Heart left ventricle (tissue), 13 donors: ENCODE results near the gene DOCK4.

Experiments used
- POLR2A ChIP-seq, 2 donors: fragments of 450-650 bp; IDR thresholded peaks; one replicate each; pipeline ENCODE4 v1.6.1; 2017; ENCODE audit warnings: antibody characterized with exemption in 2 of 2, mild to moderate bottlenecking in 2 of 2, moderate library complexity in 2 of 2
- TF ChIP-seq, protein P1 (sequence below), 12 donors: fragments of 200-600 bp; sonication (generic) in 4 of 12; IDR thresholded peaks; one replicate each; pipeline versions ENCODE4 v1.5.0 to v1.8.0; 2018 to 2022; ENCODE audit warnings: antibody characterized with exemption in 12 of 12, mild to moderate bottlenecking in 5 of 12
- donor health status: ischemic (EF 13 %, LVEDD 7.1; RV severe dilation, severe dysfunction).
- donor health status: DM: no; HTN: yes; CAD: no.
- donor health status: DM: no; HTN: no; CAD: no.
- donor health status: ischemic (EF 25% LVEDD 6.9; RV normal size, moderate dysfunction).
- donor health status: ischemic (EF 25% LVEDD 5.7; RV mildly dilated, moderate dysfunction).
- donor health status: ischemic (EF 35%, LVEDD 5.7; RV mildly dilated, moderate dysfunction).
- donor health status: nonischemic (EF 11% LVEDD 7.7; RV severe dilation, severe dysfunction).
- donor health status: DM: yes; HTN: yes; CAD: no.
- donor health status: PGD.
- donor health status: ischemic (EF 29% LVEDD 5.4; RV normal size, mild dysfunction).
- donor health status: nonischemic (EF 23%, LVEDD 6.1; RV moderate dilation, normal function).

DNA sequence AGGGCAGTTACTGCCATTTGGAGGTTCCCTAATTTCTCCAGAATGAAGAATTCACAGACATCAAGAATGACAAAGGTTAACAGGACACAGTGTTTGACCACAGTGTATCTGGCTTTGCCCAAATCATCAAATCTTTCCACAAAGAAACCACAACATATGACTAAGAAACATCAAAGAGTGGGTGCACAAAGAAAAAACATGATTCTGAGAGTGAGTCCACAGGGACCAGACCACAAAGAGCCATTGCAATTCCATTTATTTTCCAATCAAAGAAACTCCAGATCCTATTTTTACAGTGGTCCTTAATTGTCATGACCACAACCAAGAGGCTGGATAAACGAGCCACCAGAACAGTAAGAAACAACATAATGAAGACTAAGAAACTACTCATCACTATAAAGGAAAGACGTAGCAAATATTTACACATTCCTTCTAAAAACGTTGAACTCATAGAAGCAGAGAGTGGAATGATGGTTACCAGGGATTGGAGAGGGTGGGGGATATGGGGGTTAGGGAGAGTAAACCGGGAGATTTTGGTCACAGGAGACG lies 286.5 kb downstream of the DOCK4 start:
- TF ChIP-seq, protein P1, sequence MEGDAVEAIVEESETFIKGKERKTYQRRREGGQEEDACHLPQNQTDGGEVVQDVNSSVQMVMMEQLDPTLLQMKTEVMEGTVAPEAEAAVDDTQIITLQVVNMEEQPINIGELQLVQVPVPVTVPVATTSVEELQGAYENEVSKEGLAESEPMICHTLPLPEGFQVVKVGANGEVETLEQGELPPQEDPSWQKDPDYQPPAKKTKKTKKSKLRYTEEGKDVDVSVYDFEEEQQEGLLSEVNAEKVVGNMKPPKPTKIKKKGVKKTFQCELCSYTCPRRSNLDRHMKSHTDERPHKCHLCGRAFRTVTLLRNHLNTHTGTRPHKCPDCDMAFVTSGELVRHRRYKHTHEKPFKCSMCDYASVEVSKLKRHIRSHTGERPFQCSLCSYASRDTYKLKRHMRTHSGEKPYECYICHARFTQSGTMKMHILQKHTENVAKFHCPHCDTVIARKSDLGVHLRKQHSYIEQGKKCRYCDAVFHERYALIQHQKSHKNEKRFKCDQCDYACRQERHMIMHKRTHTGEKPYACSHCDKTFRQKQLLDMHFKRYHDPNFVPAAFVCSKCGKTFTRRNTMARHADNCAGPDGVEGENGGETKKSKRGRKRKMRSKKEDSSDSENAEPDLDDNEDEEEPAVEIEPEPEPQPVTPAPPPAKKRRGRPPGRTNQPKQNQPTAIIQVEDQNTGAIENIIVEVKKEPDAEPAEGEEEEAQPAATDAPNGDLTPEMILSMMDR (IDR thresholded peaks at IDR 0.05): no peak
- TF ChIP-seq POLR2A (IDR thresholded peaks at IDR 0.05): no peak
